Posterior cingulate gyrus (tissue), 11 donors: ENCODE data around the gene CCND1.
"Not testable (repeated sequence)": the region's sequence is repeated elsewhere in the genome, so short reads cannot be mapped to it uniquely, and the experiment has no call there.

Source experiments
- DNase-seq, 10 donors: peaks; one replicate each; pipeline versions ENCODE4 v3.0.0 to v3.0.0-alpha.2; 2020 to 2021; ENCODE audit warnings: mixed read lengths in 3 of 10
- intact Hi-C: fragments of 100-400 bp; cut with DNase I; formaldehyde crosslinking; loops from one replicate; pipeline ENCODE4 v1.15.1; 2023

Gene CCND1

GRCh38 chr11:69617220-69617619 is 23.7 kb upstream of the CCND1 start:
- DNase-seq: no peak
- intact Hi-C loops: no loop called here

GRCh38 chr11:69617682-69618081 is 23.3 kb upstream of the CCND1 start:
- intact Hi-C loops: no loop called here
- no peak for DNase-seq

- DNase-seq: no peak
- intact Hi-C loops: no loop called here
Observed at GRCh38 chr11:69618237-69618636, 22.7 kb upstream of the CCND1 start.

GRCh38 chr11:69620683-69621290 is 20.2 kb upstream of the CCND1 start:
- DNase-seq: no peak
- intact Hi-C loops: no loop called here

GRCh38 chr11:69622097-69622681 is 18.8 kb upstream of the CCND1 start:
- intact Hi-C loops, DNase-seq: not testable (repeated sequence)

- DNase-seq: no peak
- intact Hi-C loops: no loop called here
Observed at GRCh38 chr11:69624293-69624692, 16.7 kb upstream of the CCND1 start.

GRCh38 chr11:69625476-69625875 is 15.5 kb upstream of the CCND1 start:
- no peak for DNase-seq
- intact Hi-C loops: no loop called here

- no peak for DNase-seq
- intact Hi-C loops: no loop called here
Observed at GRCh38 chr11:69627551-69627950, 13.4 kb upstream of the CCND1 start.

- intact Hi-C loops: no loop called here
- DNase-seq: no peak
Observed at GRCh38 chr11:69630017-69630416, 10.9 kb upstream of the CCND1 start.

GRCh38 chr11:69630424-69630823 is 10.5 kb upstream of the CCND1 start:
- intact Hi-C loops: no loop called here
- no peak for DNase-seq

- DNase-seq: no peak
- intact Hi-C loops: no loop called here
Observed at GRCh38 chr11:69632900-69633299, 8.1 kb upstream of the CCND1 start.

- intact Hi-C loops: no loop called here
- DNase-seq: no peak
Observed at GRCh38 chr11:69634069-69634468, 6.9 kb upstream of the CCND1 start.

- intact Hi-C loops: no loop called here
- DNase-seq: no peak
Observed at GRCh38 chr11:69634590-69634989, 6.4 kb upstream of the CCND1 start.

GRCh38 chr11:69635195-69635594 is 5.8 kb upstream of the CCND1 start:
- DNase-seq: peak in 1 of 10 donors; percentile 2
- intact Hi-C loops: no loop called here

GRCh38 chr11:69635804-69636511 is 5.0 kb upstream of the CCND1 start:
- peak in 1 of 10 donors; percentile 2 for DNase-seq
- intact Hi-C loops: no loop called here

GRCh38 chr11:69636512-69637197 is 4.3 kb upstream of the CCND1 start:
- peak; percentile 54 to 93 (median 73) for DNase-seq
- intact Hi-C loops: no loop called here

GRCh38 chr11:69637198-69637940 is 3.6 kb upstream of the CCND1 start:
- intact Hi-C loops: no loop called here
- DNase-seq: peak in 2 of 10 donors; percentile 54 to 66

GRCh38 chr11:69637941-69638871 is 2.8 kb upstream of the CCND1 start:
- DNase-seq: peak in 2 of 10 donors; percentile 60 to 80
- intact Hi-C loops: no loop called here

- peak; percentile 53 to 95 (median 70) for DNase-seq
Observed at GRCh38 chr11:69638941-69639681, 1.8 kb upstream of the CCND1 start.

More at GRCh38 chr11:69638941-69639681, 1.8 kb upstream of the CCND1 start:
- intact Hi-C loops: no loop called here
